ENCODE results near the gene RGS17. TPM values are rescaled to one million over a fixed set of nuclear protein-coding genes. Genes with fewer than 3 reads are reported as not detected.
"Not testable (repeated sequence)": the region's sequence is repeated elsewhere in the genome, so short reads cannot be mapped to it uniquely, and the experiment has no call there.

RGS17 gene
- total and polyA plus RNA-seq, 2 experiments from 2014 or later = 0.15 to 1.1 TPM

- Histone ChIP-seq H3K9me3 (ENCODE audit: low read depth) (no peaks in the 10 kb centered on the region), H3K4me1 (ENCODE audit: low read depth) (no peaks in the 10 kb centered on the region), H3K4me3 (no peak overlapping the region), H3K27ac (no peak overlapping the region), H3K27me3 (no peaks in the 10 kb centered on the region), H3K36me3 (no peaks in the 10 kb centered on the region)
- no peak for DNase-seq (ENCODE audit: low read depth in 1 of 2, low spot score in 1 of 2)
- no peak for TF ChIP-seq CTCF (IDR thresholded peaks at IDR 0.05; ENCODE audit: low read depth, low read length)
Measured at GRCh38 chr6:153013438-153013837, 117.6 kb downstream of the RGS17 start.

- no peaks in the 10 kb centered on the region for H3K9me3 ChIP-seq (ENCODE audit: low read depth)
- no peaks in the 10 kb centered on the region for H3K36me3 ChIP-seq
- no peak overlapping the region for H3K4me3 ChIP-seq
- no peak overlapping the region for H3K27ac ChIP-seq
- H3K4me1 ChIP-seq (ENCODE audit: low read depth) = no peaks in the 10 kb centered on the region
- no peak for DNase-seq (ENCODE audit: low read depth in 1 of 2, low spot score in 1 of 2)
- no peak for TF ChIP-seq CTCF (IDR thresholded peaks at IDR 0.05; ENCODE audit: low read depth, low read length)
- no peaks in the 10 kb centered on the region for H3K27me3 ChIP-seq
Measured at GRCh38 chr6:153012856-153013255, 118.2 kb downstream of the RGS17 start.

- H3K4me3 ChIP-seq = peak overlapping the region; percentile 97
- H3K9me3 ChIP-seq (ENCODE audit: low read depth) = no peaks in the 10 kb centered on the region
- peak overlapping the region; percentile 94 for H3K27ac ChIP-seq
- DNase-seq (ENCODE audit: low read depth in 1 of 2, low spot score in 1 of 2) = peak in 1 of 2 donors; percentile 13
- TF ChIP-seq CTCF (IDR thresholded peaks at IDR 0.05; ENCODE audit: low read depth, low read length) = no peak
- H3K4me1 ChIP-seq (ENCODE audit: low read depth) = peaks cover 18% of the 10 kb centered on the region
- H3K27me3 ChIP-seq = no peaks in the 10 kb centered on the region
- H3K36me3 ChIP-seq = no peaks in the 10 kb centered on the region
Measured at GRCh38 chr6:153003366-153003690, 127.8 kb downstream of the RGS17 start.

- H3K27ac ChIP-seq = peak within 1 kb of the TSS; percentile 94
Measured at GRCh38 chr6:153002613-153003365, 128.3 kb downstream of the RGS17 start, which contains the start of gene MTRF1L. Gene MTRF1L, minus strand, starts transcription at chr6:153002709. Its CDS starts 24 bp downstream, at chr6:153002685.

GRCh38 chr6:153001767-153002612 is 129.1 kb downstream of the RGS17 start:
- DNase-seq (ENCODE audit: low read depth in 1 of 2, low spot score in 1 of 2) = peak in 1 of 2 donors; percentile 36
- H3K27ac ChIP-seq = peak overlapping the region; percentile 94
- no peak for TF ChIP-seq CTCF (IDR thresholded peaks at IDR 0.05; ENCODE audit: low read depth, low read length)
- H3K4me1 ChIP-seq (ENCODE audit: low read depth) = peaks cover 18% of the 10 kb centered on the region
- H3K9me3 ChIP-seq (ENCODE audit: low read depth) = no peaks in the 10 kb centered on the region
- H3K4me3 ChIP-seq = peak overlapping the region; percentile 97
- H3K36me3 ChIP-seq = peaks cover 4% of the 10 kb centered on the region
- H3K27me3 ChIP-seq = no peaks in the 10 kb centered on the region

More at GRCh38 chr6:153002613-153003365, 128.3 kb downstream of the RGS17 start, which contains the start of gene MTRF1L:
- Histone ChIP-seq H3K27me3 (no peaks in the 10 kb centered on the region), H3K36me3 (no peaks in the 10 kb centered on the region), H3K9me3 (ENCODE audit: low read depth) (no peaks in the 10 kb centered on the region), H3K4me3 (peak within 1 kb of the TSS; percentile 97), H3K4me1 (ENCODE audit: low read depth) (peaks cover 18% of the 10 kb centered on the region)
- no peak for TF ChIP-seq CTCF (IDR thresholded peaks at IDR 0.05; ENCODE audit: low read depth, low read length)
- peak; percentile 98 for DNase-seq (ENCODE audit: low read depth in 1 of 2, low spot score in 1 of 2)

GRCh38 chr6:153000790-153001189 is 130.3 kb downstream of the RGS17 start:
- not testable (repeated sequence) for DNase-seq (ENCODE audit: low read depth in 1 of 2, low spot score in 1 of 2); H3K27me3 ChIP-seq; H3K9me3 ChIP-seq (ENCODE audit: low read depth); H3K27ac ChIP-seq
- Histone ChIP-seq H3K4me1 (ENCODE audit: low read depth) (peaks cover 18% of the 10 kb centered on the region), H3K4me3 (peak overlapping the region; percentile 97), H3K36me3 (peaks cover 10% of the 10 kb centered on the region)

Data from cardiac muscle cell (in vitro differentiated cells and primary cell).